HG03066 (cell line): ENCODE results near the gene LRRTM2.

Experiments
- ATAC-seq: cut with Tn5 transposase; IDR thresholded peaks from one replicate; pipeline ENCODE4 v1.9.1; 2021; ENCODE audit warnings: low read depth; ENCODE audit not compliant: unreplicated experiment

LRRTM2 gene

DNA sequence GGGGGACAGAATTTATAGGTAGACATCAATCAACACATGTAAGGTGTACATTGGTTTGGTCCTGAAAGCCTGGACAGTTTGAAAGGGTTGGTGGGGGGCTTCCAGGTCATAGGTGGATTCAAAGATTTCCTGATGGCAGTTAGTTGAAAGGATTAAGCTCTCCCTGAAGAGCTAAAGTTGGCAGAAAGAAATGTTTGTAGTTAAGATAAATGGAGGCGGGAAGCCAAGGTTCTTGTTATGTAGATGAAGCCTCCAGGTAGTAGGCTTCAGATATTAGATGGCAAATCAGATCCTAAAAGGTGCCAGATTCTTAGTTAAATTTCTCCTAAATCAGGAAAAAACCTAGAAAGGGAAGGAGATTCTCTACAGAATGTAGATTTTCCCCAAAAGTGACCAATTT lies 9.0 kb upstream of the LRRTM2 start:
- no peak for ATAC-seq

DNA sequence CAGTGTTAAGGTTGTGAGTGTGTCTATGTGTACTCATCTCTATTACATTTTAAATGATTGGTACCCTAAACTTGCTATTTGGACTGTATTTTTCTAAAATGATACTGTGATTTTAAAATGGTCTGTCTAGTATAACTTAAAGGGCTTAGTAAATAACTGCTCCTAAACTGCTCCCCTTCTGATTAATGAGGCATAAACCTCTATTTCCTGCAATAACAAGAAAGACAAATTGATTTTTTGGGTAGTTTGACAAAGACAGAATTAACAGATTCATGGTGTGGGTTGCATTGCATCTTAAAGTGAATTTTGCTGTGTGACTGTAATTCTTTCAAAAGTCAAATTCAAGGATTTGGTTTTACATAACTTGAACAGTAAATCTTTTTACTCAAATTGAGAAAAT lies 8.1 kb upstream of the LRRTM2 start:
- ATAC-seq = no peak

DNA sequence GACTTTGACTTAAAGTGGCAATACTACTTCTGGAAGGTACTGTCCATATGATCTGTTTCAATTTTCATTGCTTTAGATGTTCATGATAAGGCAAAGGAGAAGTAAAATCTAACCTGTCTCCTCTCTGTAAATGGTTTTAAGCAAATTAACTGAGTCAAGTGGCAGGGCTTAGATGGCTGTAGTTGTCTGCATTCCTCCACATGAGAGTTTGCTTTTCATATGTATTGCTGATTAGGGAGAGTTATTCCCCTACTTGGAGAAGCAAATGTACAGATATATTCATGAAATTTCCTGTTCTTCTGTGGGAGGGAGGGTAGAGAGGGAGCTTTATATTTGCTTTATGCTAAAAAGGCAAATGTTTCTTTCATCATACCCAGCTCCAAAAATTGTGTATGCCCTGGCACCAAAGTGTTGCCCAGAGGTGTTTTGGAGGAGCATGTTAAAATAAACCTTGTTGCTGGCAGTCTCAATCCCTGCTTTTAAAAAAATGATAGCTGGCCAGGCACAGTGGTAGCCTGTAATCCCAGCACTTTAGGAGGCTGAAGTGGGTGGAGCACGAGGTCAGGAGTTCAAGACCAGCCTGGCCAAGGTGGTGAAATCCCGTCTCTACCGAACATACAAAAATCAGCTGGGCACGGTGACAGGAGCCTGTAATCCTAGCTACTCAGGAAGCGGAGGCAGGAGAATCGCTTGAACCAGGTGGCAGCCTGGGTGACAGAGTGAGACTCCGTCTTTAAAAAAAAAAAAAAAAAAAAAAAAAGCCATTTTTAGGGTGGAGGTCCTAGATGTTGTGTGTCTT lies 3.5 kb upstream of the LRRTM2 start:
- no peak for ATAC-seq

GRCh38 chr5:138876811-138877210 lies 1.7 kb upstream of the LRRTM2 start:
- no peak for ATAC-seq

DNA sequence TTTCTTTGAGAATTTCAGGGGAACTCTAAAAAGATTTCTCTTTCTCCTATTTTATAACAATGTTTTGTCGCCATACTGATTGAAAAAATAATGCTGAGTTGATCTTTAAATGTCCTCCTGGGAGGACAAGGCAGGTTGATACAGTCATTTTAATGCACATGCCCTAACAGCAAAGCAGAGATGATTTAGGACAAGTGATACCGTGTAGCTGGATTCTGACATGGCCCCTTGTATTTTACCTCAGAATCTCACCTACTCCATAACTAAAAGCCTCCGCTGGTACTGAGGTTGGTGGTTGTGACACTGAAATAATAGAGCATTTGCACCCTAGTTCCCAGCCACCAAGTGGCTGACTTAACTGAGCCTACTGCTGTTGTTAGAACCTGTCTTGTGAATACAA lies 811 bp upstream of the LRRTM2 start:
- no peak for ATAC-seq

- no peak for ATAC-seq
These were observed 379 bp upstream of the LRRTM2 start for GRCh38 chr5:138875552-138875875.

- ATAC-seq = no peak
These were observed 894 bp downstream of the LRRTM2 start for GRCh38 chr5:138874241-138874640.

GRCh38 chr5:138873466-138874221 lies 1.5 kb downstream of the LRRTM2 start:
- no peak for ATAC-seq

DNA sequence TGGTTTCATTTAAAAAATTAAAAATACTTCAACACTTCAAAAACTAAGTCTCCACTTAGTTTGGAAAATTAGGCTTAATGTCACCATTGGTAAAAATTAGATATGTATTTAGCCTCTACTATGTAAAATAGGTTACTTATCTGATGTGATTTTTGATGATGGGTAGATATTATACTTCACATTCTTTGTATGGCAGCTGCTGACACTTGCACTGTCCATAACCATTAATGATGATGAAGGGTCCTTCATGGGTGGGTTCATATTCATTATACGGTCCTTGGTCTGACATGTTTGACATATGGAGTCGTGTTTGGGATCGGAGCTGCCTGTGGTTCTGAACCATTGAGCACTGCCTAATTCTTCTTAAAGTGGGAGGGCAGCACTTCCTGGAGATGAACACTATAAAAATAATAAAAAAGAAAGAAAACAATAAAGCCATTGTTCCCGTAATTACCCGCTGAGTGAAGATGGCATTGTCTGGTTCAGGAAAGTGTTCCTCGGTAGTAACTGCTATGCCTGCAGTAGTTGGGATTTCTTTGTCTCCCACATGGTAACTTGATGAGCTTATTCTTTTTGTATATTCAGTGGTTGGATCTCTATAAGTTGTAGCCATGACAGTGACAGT lies 2.2 kb downstream of the LRRTM2 start:
- ATAC-seq = no peak

- no peak for ATAC-seq
These were observed 4.5 kb downstream of the LRRTM2 start for GRCh38 chr5:138870611-138871010.

DNA sequence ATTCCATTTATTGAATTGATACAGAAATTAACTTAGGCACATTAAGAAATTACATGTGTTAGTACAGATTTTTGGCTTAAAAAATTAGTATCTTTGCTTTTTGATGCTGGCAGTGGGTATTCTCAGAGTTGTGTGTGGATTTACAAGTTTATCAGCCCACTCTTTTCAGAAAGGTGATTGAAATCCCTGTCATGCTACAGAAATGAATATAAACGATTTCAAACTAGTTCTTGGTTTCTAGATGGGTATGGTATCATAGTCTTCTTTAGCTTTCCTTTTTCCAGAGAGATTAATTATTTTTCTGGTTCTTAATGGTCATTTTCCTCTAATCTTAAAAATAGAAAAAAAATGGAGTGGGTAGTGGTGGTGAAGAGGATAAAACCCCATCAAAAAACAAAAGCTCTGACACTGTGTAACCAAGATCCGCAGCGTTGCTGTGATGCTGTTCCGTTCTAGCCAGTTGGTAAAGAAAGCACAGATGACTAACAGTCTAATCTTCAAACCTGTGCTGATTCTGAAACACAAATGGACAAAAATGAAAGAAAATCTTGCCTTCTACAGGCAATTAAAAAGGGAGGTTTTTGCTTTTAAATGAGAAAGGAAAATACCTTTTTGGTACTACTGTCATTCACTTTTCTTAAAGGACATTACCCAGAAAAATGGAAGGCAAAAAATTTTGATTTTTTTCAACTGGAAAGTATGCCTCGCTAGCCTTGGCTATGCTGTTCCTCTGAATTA lies 5.2 kb downstream of the LRRTM2 start:
- ATAC-seq = no peak

DNA sequence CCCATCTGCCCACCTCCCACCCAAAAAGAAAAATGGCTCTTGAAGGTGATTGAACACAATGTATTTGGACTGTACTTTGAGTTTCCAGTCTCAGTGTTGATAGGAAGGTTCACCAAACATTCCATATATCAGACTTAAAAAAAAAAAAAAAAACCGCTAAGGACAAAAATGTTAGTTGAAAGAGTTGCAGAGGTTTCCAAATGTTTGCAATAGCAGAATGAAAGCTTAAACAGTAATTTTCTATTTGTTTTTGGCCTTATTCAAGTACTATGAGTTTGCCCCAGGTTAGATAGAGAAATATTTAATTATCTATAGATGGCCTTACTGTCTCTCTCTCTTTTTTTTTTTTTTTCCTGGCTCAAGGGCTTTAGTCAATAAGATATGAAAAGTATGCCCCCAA lies 6.1 kb downstream of the LRRTM2 start:
- no peak for ATAC-seq

- ATAC-seq = no peak
These were observed 8.1 kb downstream of the LRRTM2 start for GRCh38 chr5:138867011-138867410.

DNA sequence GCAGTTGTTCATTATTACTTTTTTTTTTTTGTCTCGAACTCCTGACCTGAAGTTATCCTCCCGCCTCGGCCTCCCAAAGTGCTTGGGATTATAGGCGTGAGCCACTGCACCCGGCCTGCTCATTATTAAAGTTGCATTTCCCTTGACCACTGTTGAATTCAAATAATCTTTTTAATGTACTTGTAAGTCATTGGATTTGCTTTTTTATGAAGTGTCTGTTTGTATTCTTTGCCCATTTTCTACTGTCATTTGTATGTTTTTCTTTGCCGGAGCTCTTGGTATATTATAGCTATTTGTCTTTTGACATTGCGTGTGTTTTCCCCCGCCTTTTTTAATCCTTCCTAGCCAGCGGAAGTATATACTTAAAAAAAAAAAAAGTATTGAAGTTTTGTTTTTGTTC lies 22.0 kb downstream of the LRRTM2 start:
- no peak for ATAC-seq

- no peak for ATAC-seq
These were observed 24.2 kb downstream of the LRRTM2 start for GRCh38 chr5:138850865-138851435.

DNA sequence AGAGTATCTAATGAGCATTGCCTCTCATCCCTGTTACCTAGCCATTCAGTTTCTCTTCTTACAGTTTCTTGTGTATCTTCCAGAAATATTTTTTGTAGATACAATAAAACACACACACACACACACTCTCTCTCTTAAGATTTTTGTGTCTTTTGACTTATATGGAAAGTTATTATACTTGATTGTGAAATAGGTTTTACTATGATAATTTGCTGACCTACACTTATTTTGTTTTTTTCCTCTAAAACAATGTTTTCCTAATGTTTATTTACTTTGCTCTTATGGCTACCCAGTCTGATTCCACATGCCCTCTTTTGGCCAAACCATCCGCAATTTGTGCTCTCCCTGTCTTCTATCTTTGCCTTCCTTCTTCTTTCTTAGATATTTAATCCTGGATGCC lies 25.3 kb downstream of the LRRTM2 start:
- no peak for ATAC-seq

DNA sequence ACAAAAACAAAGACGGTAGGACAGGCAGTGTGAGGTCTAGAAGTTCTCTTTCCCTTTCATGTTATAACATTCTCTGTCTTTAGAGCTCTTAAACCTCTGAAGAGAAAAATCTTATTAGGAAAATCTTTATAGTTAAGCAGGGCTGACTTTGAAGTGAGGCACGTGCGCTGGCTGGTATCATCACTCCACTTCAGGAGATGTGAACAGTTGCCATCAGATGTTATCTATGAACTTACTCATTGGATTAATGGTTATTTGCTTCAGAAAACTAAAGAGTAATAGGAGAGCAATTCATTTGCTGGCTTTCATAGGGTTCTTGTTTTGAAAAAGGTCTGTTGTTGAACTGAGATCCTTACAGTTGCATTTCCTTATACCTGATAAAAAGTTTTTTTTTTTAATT lies 25.7 kb downstream of the LRRTM2 start:
- ATAC-seq = no peak

- ATAC-seq = no peak
These were observed 30.2 kb downstream of the LRRTM2 start for GRCh38 chr5:138844812-138845513.

DNA sequence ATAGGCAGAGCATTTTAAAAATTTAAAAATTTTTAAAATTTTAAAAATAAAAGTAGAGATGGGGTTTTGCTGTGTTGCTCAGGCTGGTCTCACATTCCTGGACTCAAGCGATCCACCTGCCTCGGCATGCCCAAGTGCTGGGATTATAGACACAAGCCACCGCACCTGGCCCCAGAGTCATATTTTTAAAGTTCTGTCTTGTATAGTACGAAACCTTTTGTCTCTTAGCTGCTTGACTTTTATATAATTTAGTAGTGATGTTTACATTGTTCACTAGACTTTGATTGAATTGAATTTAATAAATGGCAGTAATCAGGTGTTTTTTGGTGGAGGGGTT lies 31.0 kb downstream of the LRRTM2 start:
- no peak for ATAC-seq
